ENCODE data around the gene CFC1.
"Not testable (repeated sequence)": the region's sequence is repeated elsewhere in the genome, so short reads cannot be mapped to it uniquely, and the experiment has no call there.

- not testable (repeated sequence) for TF ChIP-seq RFX5 (IDR thresholded peaks at IDR 0.05; ENCODE audit: borderline replicate concordance, low read depth, low read length); RAD21 (IDR thresholded peaks at IDR 0.05 in 1 of 2, conservative IDR thresholded peaks at IDR 0.05 in 1 of 2; ENCODE audit: low read depth in 2 of 2, low read length in 2 of 2); POU5F1 (IDR thresholded peaks at IDR 0.05; ENCODE audit: low read depth, low read length); EZH2 (IDR thresholded peaks at IDR 0.05; ENCODE audit: low read depth, low read length, severe bottlenecking); CTCF (IDR thresholded peaks at IDR 0.05; ENCODE audit: control extremely low read depth in 1 of 3, insufficient read depth in 1 of 3, low read depth in 1 of 3, low read length in 3 of 3)
Observed at GRCh38 chr2:130542789-130543188, 56.6 kb downstream of the CFC1 start.
